GM18873 (cell line): ENCODE data around the gene CACNB3.
"Not testable (repeated sequence)": the region's sequence is repeated elsewhere in the genome, so short reads cannot be mapped to it uniquely, and the experiment has no call there.

Experiments used
- ATAC-seq: cut with Tn5 transposase; IDR thresholded peaks from one replicate; pipeline ENCODE4 v1.9.1; 2021; ENCODE audit warnings: mild to moderate bottlenecking, moderate library complexity, moderate number of reproducible peaks; ENCODE audit not compliant: unreplicated experiment, low FRiP score

The CACNB3 gene

DNA sequence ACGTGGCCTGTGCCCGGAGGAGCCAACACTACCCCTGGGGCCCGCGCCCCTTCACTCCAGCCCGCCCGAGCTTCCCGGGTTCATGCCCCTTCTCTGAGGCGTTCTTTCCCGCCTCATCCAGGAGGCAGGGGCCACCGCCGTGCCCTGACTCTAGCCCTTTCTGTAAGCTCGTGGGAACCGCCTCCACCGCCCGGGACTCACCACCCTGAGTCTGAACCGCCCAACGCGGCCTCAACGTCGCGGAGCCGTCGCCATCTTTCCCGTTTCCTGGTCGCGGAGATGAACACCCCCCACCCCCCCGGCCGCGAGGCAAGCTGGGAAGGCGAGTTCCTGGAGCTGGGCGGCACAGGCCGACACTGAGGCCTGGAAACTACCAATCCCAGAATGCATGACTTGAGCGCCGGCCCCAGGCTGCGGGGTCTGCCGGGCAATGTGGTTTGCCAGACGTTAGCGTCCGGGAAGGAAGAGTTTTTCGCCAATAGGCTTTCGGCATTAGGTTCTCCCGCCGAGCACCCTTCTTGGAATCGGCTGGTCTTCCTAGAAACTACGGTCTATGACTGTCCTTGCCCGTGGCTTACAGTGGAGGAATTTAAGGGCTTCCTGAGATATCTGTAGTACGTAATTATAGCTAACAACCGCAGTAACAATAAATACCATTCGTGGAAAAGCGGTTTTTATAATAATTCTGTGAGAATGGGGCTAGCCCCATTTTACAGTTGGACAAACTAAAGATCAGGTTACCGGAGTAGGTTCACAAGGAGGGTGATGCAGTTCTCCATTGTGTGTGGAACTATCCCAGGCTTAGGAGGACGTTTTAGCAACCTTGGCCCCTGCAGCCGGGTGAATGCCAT is 33.8 kb downstream of the CACNB3 start, which contains the start of gene DDX23:
DDX23 (minus strand) TSS at position 281 of the 851 bp plus-strand sequence. CDS start 6,381 bp downstream, outside the sequence.
- ATAC-seq = peak; percentile 84

DNA sequence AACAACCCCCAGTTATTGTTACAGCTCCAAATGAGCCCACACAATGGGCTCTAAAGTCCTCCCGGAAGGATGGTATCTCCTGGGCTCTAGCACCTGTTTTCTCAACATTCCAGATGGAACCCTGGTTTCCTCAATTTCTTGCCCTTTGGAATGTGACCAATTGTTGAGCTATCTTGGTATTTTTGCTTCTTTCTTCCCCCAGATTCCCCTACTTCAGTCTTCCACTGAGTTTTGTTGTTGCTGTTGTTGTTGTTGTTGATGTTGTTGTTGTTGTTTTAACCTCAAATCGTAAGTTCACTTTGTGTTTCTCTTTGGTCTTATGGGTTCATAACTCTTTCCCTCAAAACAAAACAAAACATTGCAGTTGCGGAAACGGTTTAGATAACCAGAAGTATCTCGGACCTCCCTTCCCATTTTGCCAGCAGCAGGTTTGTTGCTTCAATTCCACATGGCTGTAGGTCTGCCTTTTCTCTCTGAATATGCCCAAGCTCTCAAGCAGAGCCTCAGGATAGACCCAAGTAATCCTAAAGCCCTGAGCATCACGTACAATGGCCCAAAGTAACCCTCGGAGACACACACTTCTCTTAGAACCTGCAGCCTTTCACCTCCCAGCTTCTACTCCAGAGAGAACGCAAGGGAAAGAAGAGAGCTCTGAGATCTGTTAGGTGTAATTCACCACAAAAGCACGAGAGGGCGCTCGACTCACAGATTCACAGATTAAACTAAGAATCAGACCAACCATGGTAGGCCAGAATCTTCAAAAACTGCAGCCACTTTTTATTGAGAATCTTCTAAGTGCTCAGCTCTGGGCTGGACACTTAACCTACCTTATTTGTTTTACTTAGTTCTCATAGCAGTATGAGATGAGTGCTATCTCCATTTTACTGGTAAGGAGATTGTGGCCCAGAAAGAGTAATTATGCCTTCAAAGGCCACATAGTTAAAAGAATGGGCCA is 34.7 kb downstream of the CACNB3 start:
- ATAC-seq = peak; percentile 45

GRCh38 chr12:48854488-48854887 is 36.2 kb downstream of the CACNB3 start:
- ATAC-seq = no peak

DNA sequence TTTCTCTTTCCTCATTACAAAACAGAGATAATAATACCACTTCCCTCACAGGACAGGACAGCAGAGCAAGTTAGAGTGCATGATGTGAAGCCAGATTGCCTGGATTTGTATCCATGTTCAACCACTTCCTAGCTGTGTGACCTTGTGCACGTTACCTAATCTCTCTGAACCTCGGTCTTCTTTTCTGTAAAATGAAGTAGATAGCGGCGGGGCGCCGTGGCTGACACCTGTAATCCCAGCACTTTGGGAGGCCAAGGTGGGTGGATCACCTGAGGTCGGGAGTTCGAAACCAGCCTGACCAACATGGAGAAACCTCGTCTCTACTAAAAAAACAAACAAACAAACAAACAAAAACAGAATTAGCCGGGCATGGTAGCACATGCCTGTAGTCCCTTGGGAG is 36.6 kb downstream of the CACNB3 start:
- not testable (repeated sequence) for ATAC-seq

- no peak for ATAC-seq
Observed at GRCh38 chr12:48856379-48856778, 38.1 kb downstream of the CACNB3 start.

DNA sequence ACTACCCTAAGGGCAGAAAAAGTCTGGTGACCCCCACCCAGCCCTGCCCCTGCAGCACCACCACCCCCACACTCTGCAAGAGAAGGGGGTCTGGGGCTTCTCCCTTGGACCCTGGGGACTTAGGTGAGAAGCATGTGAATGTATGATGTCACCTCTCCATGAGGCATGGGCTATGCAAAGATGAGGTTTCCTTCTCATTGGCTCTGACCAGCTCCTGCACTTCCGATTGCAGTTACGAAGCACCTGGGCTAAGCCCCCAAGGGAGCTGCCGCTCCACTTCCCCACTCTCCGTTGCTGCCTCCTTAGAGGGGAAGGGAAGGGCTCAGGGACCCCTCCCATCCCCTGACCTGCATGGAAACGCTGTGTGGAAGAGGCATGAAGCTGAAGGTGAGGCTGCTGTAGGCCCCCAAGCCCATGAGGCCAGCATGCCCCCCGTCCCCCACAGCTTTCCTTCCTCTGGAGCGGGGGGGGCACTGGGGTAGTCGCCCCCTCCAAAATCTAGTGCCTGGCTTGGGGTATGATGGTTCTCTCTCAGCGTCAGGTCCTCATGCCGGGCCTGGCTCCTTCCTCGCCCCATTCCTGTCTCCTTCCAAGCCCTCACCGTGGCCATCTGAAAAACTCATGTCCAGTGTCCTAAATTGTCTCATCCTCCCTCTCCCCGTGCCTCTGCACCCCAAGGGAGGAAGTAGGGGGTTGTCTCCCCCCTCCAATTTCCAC is 39.1 kb downstream of the CACNB3 start:
- no peak for ATAC-seq

DNA sequence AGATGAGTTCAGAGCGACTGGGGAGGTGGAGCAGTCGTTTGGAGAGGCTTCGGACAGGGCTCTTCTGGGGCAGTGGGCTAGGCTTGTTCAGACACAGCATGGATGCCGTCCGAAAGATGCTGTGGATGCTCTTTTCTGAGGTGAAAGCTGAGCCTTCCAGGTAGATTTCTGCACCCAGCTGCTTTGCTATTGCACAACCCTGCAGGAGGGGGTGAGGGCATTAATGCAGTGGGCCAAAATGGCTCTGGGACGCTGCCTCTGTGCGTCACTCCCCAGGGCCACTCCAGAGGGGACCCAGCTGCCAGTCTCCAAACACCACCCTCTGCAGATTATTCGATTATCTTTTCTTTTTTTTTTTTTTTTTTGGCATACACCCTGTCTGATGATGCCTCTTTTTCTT is 39.7 kb downstream of the CACNB3 start:
- no peak for ATAC-seq

DNA sequence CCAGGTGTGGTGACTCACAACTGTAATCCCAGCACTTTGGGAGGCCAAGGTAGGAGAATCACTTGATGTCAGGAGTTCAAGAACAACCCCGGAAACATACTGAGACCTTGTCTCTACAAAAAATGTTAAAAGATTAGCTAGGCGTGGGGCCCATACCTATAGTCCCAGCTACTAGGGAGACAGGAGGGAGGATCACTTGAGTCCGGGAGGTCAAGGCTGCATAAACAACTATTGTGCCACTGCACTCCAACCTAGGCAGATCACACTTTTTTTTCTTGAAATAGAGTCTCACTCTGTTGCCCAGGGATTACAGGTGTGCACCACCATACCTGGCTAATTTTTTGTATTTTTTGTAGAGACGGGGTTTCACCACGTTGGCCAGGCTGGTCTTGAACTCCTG is 41.3 kb downstream of the CACNB3 start:
- no peak for ATAC-seq

- not testable (repeated sequence) for ATAC-seq
Observed at GRCh38 chr12:48860236-48860635, 41.9 kb downstream of the CACNB3 start.

- no peak for ATAC-seq
Observed at GRCh38 chr12:48861111-48861510, 42.8 kb downstream of the CACNB3 start.

GRCh38 chr12:48862760-48863159 is 44.5 kb downstream of the CACNB3 start:
- no peak for ATAC-seq

GRCh38 chr12:48863291-48863690 is 45.0 kb downstream of the CACNB3 start:
- ATAC-seq = no peak

DNA sequence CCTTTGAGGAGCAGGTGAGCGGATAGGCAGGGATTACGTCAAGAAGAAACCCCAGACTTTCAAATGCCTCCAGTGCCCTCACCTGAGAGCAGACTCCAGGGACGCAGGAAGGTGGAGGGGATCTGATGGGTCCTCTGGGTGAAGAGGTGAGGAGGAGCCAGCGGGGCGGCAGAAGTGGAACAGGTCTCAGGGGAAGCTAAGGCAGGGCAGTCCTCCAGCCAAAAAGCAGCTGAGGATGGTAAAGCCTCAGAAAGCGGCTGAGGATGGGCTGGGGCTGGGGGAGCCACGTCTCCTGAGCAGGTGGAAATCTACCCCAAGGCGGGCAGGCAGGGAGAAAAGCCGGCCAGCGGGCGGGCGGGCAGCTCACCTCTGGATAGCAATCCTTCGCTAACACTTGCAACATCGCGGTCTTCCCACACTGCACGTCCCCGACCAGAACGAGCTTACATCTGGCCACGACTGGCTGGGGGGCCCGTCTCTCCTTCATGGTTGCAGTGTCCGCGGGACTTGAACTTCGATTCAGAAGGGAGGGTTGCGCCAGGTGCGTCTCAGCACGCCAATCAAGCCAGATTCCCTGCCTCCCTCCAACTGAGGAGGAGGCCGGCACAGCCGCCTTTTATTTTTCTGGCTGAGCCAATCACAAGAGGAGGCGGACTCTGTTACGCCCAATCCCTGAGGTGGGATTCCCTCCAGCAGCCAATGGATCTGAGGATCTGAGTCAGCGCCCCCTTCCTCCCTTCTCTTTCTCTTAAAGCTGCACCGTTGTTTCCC is 47.2 kb downstream of the CACNB3 start, which contains the start of gene RND1:
RND1 (minus strand) TSS at position 590 of the 771 bp plus-strand sequence; CDS start at position 487, 103 bp downstream.
- peak; percentile 86 for ATAC-seq

GRCh38 chr12:48866052-48866711 is 47.9 kb downstream of the CACNB3 start:
- no peak for ATAC-seq

- no peak for ATAC-seq
Observed at GRCh38 chr12:48868451-48868850, 50.2 kb downstream of the CACNB3 start.

- ATAC-seq = no peak
Observed at GRCh38 chr12:48869191-48869590, 50.9 kb downstream of the CACNB3 start.

- no peak for ATAC-seq
Observed at GRCh38 chr12:48873096-48873495, 54.8 kb downstream of the CACNB3 start.

DNA sequence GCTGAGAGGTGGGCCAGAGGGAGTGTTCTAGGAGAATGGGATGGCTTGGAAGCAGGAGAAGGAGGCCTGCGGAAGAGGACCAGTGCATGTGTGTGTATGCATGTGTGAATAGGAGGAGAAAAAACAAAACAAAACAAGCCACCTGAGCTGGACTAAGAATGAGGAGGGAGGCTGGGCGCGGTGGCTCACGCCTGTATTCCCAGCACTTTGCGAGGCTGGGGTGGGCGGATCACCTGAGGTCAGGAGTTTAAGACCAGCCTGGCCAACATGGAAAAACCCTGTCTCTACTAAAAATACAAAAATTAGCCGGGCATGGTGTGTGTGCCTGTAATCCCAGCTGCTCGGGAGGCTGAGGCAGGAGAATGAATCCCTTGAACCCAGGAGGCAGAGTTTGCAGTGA is 55.2 kb downstream of the CACNB3 start:
- ATAC-seq = not testable (repeated sequence)

DNA sequence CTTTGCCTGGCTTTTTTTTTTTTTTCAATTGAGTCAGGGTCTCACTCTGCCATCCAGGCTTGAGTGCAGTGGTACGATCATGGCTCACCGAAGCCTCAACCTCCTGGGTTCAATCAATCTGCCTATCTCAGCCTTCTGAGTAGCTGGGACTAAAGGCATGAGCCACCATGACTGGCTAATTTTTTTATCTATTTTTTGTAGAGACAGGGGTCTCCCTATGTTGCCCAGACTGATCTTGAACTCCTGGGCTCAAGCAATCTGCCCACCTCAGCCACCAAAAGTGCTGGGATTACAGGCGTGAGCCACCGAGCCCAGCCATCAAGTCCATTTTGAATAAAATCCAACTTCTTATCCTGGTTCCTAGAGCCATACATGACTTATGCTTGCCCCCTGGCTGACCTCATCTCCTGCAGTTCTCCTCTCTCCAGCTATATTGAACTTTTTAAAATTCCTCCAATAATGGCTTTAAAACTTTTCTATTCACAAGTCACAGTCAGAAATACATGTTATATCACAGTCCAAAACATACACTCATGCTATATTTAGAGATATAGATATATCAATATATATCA is 57.7 kb downstream of the CACNB3 start:
- no peak for ATAC-seq
